ENCODE measurements around the gene FBXW10. TPM values are rescaled to one million over a fixed set of nuclear protein-coding genes. Genes with fewer than 3 reads are reported as not detected.
"Not testable (repeated sequence)": the region's sequence is repeated elsewhere in the genome, so short reads cannot be mapped to it uniquely, and the experiment has no call there.

The FBXW10 gene
- total and polyA plus RNA-seq, 2 of the 4 experiments (the other 2 are of a cell fraction), result not detected

GRCh38 chr17:18739616-18740391, 4.0 kb upstream of the FBXW10 start:
- H4K20me1 ChIP-seq (ENCODE audit: insufficient read depth, low read length); H2BK5ac ChIP-seq (ENCODE audit: low read depth, low read length, poor library complexity, severe bottlenecking); H4K91ac ChIP-seq (ENCODE audit: insufficient read depth, low read depth, low read length); H3K4me1 ChIP-seq (ENCODE audit: control insufficient read depth, insufficient read depth, low read length); H4K8ac ChIP-seq (ENCODE audit: low read depth in 2 of 2, low read length in 2 of 2); H2BK120ac ChIP-seq (ENCODE audit: low read depth, low read length); H3K4me3 ChIP-seq (ENCODE audit: insufficient read depth, low read depth, low read length); intact Hi-C loops (cut with micrococcal nuclease); DNase-seq; H3K9ac ChIP-seq (ENCODE audit: low read depth, low read length); H2AK5ac ChIP-seq (ENCODE audit: low read depth, low read length); H3K14ac ChIP-seq (replicated peaks; ENCODE audit: low read depth, low read length); H4K5ac ChIP-seq (ENCODE audit: low read depth, low read length); H3K36me3 ChIP-seq (ENCODE audit: control insufficient read depth, insufficient read depth, low read length); BruUV-seq (replicated peaks); H3K23ac ChIP-seq (ENCODE audit: low read depth, low read length); dilution Hi-C loops (cut with HindIII; ENCODE audit: low sequenced_read_pairs, unreplicated experiment); H3K27me3 ChIP-seq (ENCODE audit: control insufficient read depth, insufficient read depth, low read length); H3K4ac ChIP-seq (ENCODE audit: low read depth, low read length); H2AFZ ChIP-seq (replicated peaks; ENCODE audit: low read length, poor library complexity); CTCF ChIA-PET; H3K9me3 ChIP-seq (ENCODE audit: control insufficient read depth, insufficient read depth, low read length); H3K27ac ChIP-seq (ENCODE audit: insufficient read depth, low read length); H3K18ac ChIP-seq (ENCODE audit: low read depth, low read length); H3K9me1 ChIP-seq (ENCODE audit: insufficient read depth, low read length); H2AK9ac ChIP-seq (replicated peaks; ENCODE audit: low read depth, low read length, poor library complexity); H2BK15ac ChIP-seq (ENCODE audit: low read depth, low read length); H3K79me1 ChIP-seq (ENCODE audit: low read depth in 1 of 2, low read length in 2 of 2); H2BK20ac ChIP-seq (ENCODE audit: low read depth, low read length); H3K56ac ChIP-seq (ENCODE audit: extremely low read depth, insufficient read depth, low read length); H3K4me2 ChIP-seq (ENCODE audit: low read depth, low read length); in situ Hi-C loops (cut with MboI; ENCODE audit: low sequenced_read_pairs): not testable (repeated sequence)
- ATAC-seq (ENCODE audit: low read depth), result peak; percentile 42; the same call in 1 of the 2 replicates
- POLR2A ChIA-PET (ENCODE audit: unreplicated experiment), result interaction anchor here (0.6 kb wide), 1 partner anchor 373 kb away, joined by 3 read pairs; no protein-coding TSS in a partner anchor
- WGBS, 2 experiments (ENCODE audit: extremely low coverage in 2 of 2, insufficient read length in 1 of 2), result 100% methylated on average over 1 of the region's 7 CpGs; no CpG with 5 or more reads in 1 of the 2 experiments

- H3K56ac ChIP-seq (ENCODE audit: extremely low read depth, insufficient read depth, low read length); H3K4me2 ChIP-seq (ENCODE audit: low read depth, low read length); in situ Hi-C loops (cut with MboI; ENCODE audit: low sequenced_read_pairs); dilution Hi-C loops (cut with HindIII; ENCODE audit: low sequenced_read_pairs, unreplicated experiment); DNase-seq; H2AK5ac ChIP-seq (ENCODE audit: low read depth, low read length); intact Hi-C loops (cut with micrococcal nuclease); H2AFZ ChIP-seq (replicated peaks; ENCODE audit: low read length, poor library complexity); H2BK15ac ChIP-seq (ENCODE audit: low read depth, low read length); H3K23ac ChIP-seq (ENCODE audit: low read depth, low read length); H3K79me1 ChIP-seq (ENCODE audit: low read depth in 1 of 2, low read length in 2 of 2); H3K27me3 ChIP-seq (ENCODE audit: control insufficient read depth, insufficient read depth, low read length); H2AK9ac ChIP-seq (replicated peaks; ENCODE audit: low read depth, low read length, poor library complexity); H2BK20ac ChIP-seq (ENCODE audit: low read depth, low read length); H4K91ac ChIP-seq (ENCODE audit: insufficient read depth, low read depth, low read length); ATAC-seq (ENCODE audit: low read depth); H3K27ac ChIP-seq (ENCODE audit: insufficient read depth, low read length); H2BK120ac ChIP-seq (ENCODE audit: low read depth, low read length); H3K4ac ChIP-seq (ENCODE audit: low read depth, low read length); H3K9ac ChIP-seq (ENCODE audit: low read depth, low read length); H3K9me3 ChIP-seq (ENCODE audit: control insufficient read depth, insufficient read depth, low read length); H3K36me3 ChIP-seq (ENCODE audit: control insufficient read depth, insufficient read depth, low read length); H3K18ac ChIP-seq (ENCODE audit: low read depth, low read length); CTCF ChIA-PET; H3K14ac ChIP-seq (replicated peaks; ENCODE audit: low read depth, low read length); H3K4me3 ChIP-seq (ENCODE audit: insufficient read depth, low read depth, low read length); H3K4me1 ChIP-seq (ENCODE audit: control insufficient read depth, insufficient read depth, low read length); H4K5ac ChIP-seq (ENCODE audit: low read depth, low read length); H4K8ac ChIP-seq (ENCODE audit: low read depth in 2 of 2, low read length in 2 of 2); H2BK5ac ChIP-seq (ENCODE audit: low read depth, low read length, poor library complexity, severe bottlenecking); H3K9me1 ChIP-seq (ENCODE audit: insufficient read depth, low read length); H4K20me1 ChIP-seq (ENCODE audit: insufficient read depth, low read length); BruUV-seq (replicated peaks); POLR2A ChIA-PET (ENCODE audit: unreplicated experiment): not testable (repeated sequence)
- WGBS, 2 experiments (ENCODE audit: extremely low coverage in 2 of 2, insufficient read length in 1 of 2), result no CpG with 5 or more reads among the region's 6 CpGs
Observed at GRCh38 chr17:18741228-18741627, 2.6 kb upstream of the FBXW10 start.

All from IMR-90 (cell line).